ENCODE results near the gene SDHC.

SDHC gene, protein sequence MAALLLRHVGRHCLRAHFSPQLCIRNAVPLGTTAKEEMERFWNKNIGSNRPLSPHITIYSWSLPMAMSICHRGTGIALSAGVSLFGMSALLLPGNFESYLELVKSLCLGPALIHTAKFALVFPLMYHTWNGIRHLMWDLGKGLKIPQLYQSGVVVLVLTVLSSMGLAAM

DNA sequence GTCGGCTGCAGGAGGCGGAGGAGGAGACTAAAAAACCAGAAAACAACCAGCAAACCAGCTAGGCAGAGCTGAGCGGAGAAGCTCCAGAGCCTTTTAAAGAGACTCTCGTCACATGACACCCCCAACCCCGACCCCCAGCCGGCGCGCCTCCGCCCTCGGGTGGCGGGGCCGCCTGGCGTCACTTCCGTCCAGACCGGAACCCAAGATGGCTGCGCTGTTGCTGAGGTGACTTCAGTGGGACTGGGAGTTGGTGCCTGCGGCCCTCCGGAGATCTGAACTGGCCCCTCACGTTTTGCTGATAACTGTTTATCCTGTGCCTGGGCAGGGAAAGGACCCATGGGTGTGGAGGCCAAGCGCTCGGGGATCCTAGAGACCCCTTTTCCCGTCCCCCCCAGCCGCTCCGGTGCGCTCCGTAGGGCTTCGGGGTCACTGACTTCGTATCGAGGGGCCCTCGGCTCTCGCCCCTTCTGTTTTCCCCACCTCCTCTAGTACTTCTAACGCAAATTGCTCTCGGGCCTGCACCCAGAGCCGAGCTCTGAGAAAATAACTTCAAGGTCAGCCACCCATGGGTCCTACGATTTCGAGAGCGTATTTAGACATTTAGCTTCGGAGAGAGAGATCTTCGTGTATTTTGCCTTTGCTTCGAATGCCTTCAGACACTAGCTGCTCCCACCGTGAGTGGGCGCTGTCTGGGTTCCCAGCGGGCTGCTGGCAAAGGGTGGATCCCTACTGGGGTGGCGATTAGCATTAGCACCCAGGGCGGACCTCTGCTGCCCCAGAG is at the start of gene SDHC:
Gene SDHC (plus strand): TSS at position 181 of the 781 bp plus-strand sequence. CDS start 25 bp downstream, at position 206.
- DNase-seq: peak; percentile 70 to 78

DNA sequence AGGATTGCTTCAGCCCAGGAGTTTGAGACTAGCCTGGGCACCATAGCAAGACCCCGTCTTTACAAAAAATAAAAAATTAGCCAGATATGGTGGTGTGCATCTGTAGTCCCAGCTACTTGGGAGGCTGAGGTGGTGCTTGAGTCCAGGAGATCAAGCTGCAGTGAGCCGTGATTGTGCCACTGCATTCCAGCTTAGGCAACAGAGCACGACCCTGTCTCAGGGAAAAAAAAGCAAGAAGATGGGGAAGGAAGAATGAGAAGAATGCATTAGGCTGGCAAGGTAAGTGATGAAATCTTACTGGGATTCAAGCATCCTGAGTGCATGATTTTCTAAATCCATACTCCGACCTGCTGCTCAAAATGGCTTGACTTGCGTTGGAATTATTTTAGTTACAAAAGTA is 48.9 kb upstream of the SDHC start:
- no peak for DNase-seq

DNA sequence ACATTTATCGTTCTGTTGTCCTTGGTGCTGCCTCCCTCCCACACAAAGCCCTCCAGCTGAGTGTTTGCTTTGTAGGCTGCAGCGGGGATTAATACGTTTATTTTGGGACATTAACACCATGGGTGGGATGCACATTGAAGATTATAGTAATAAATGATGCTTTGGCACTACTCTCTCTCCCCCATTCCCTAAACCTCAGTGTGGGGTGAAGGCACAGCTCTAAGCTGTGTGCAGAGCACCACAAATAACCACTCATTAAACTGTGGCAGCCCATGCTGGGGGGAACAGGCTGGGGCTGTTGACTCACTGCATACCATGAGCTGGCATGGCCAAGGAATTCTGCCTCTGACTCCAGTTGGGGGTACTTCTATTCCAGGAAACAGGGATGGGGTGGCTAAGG is 48.0 kb upstream of the SDHC start:
- no peak for DNase-seq

DNA sequence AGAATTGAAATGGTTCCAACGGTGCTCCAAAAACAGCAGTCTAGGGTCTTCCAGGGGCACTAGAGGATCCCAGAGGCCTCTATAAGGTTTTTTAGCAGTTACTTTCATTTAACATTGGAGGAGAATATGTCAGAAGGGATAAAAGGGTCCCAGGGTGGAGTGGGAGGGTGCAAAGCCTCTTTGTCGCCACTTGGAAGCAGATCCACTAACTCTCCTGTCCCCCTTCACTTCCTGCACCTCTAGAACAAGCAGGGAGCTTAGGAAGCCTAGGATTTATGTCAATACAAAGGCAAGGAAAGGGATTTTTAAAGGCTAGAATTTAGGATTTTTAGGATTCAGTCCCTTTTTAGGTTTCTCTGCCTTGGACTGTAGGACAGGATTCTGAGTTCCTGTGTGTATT is 47.3 kb upstream of the SDHC start:
- DNase-seq: no peak

DNA sequence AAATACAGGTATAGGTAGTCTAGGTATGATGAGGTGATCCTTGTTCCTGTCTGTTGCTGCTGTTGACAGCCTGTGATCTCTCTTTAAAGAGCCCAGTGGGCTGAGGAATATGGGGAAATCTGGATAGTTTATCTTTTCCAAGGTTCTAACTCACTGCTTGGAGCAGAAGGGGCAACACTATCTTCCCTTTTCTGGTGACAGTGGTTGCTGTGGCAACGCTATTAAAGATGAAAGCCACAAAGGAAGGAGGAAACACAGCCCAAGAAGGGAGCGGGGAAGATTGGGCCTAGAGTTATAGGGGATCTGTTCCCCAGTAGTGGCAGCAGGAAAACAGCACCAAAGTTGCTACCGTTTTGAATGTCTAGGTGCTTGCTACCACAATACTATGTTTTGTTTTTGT is 46.9 kb upstream of the SDHC start:
- no peak for DNase-seq

DNA sequence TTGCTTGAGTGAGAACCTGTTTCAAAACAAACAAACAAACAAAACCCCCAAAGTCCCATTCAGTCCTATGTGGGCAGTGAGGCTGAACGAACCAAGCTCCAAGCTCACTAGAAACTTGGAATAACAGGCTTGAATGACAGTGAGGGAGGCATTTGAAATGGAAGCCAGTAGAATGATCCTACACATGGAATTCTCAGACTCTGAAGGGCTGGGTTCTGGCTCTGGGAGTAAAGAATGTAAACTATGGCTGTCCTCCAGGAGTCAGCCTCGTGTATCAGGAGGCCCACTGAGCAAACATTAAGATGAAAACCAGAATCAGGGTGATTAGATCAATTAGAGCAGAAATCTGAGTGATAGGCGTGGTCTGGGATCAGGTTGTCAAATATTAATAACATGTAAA is 40.8 kb upstream of the SDHC start:
- DNase-seq: no peak

DNA sequence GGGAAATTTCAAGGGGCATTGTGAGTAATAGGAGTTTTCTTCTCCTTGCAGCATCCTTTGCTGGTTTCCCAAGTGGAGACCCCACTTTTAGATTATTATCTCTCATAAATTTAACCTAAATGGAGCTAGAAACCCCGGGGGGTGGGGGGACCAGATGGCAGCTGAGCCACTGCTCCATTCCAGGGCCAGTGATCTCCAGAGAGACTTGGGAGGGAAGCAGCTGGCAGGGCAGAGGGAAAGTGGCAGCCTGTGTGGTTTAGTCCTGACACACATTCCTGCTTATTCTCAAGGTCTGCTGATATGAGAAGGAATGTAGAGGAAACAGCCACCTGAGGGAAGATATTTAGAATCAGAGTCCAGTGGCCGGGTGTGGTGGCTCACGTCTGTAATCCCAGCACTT is 39.3 kb upstream of the SDHC start:
- DNase-seq: no peak

DNA sequence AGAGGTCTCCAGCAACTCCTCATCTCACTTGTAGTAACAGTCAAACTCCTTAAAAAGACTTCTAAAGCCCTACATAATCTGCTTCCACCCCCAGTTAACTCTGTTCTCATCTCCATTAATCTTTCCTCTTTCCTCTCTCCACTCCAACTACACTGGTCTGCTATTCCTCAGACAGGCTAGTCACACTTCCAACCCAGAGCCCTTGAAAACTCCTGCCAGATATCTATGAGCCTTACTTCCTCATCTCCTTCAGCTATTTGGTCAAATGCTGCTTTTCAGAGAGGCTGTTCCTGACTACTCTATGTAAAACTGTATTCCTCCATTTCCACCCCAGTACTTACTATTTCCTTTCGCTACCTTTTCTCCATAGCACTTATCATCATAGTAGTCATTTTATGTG is 31.2 kb upstream of the SDHC start:
- no peak for DNase-seq

DNA sequence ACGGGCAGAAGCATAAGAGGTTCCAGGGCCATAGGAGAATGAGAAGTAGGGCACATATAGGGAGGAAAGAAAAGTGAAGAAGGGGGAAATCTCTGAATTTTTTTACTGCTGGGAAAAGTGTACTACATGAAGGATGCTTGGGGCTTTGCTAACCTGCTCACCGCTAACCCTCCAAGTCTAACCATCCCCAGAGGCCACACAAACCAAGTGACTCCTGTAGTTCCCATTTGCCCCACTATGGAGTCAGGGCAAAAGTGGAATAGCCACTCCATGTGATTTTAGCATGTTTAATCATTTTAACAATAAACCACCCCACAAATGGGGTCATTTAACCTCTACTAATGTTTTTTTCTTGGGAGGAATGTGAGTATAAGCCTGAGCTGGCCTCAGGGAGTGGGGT is 29.1 kb upstream of the SDHC start:
- DNase-seq: no peak

DNA sequence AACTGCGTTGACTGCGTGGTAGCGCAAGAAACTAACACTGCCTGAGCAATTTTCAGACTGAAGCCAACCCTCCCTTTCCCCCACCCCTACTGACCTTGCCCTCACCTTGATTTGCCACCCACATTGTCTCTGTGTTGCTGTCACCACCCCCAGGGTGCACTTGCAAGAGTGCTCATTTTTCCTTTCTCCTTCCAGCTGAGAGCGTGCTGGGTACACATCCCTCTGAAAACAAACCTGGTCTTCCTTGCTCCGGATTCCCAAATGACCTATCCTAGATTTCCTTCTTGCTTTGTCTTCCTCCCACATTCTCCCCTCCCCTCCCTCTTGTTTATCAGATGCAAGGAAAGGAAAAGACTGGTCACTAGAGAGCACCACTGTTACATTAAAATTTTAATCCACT is 28.7 kb upstream of the SDHC start:
- DNase-seq: no peak

DNA sequence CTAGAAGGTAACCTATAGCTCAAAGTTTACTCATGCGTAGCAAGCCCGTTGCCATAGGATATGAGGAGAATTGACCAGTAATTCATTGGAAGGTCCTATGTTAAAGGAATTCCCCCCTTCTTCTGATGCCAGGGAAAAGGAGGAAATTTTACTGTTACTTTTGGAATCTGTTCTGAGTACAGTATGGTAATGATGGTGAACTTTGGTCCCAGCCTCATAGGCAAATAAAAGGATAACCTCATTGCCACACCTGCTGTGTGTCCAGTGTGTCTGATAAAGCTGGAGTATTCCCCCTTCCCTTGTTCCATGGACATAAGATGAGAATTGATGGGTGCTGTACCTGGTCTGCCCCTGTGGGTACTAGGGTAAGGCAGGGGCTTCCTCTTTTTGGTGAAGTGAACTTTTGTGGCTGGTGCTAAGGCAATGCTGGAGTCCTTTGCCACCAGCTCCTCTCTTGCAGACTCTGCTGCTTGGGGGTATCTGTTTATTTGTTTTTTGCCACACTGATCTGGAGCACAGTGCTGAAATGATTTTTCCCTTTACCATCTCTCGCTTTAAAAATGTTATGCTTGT is 26.6 kb upstream of the SDHC start:
- no peak for DNase-seq

DNA sequence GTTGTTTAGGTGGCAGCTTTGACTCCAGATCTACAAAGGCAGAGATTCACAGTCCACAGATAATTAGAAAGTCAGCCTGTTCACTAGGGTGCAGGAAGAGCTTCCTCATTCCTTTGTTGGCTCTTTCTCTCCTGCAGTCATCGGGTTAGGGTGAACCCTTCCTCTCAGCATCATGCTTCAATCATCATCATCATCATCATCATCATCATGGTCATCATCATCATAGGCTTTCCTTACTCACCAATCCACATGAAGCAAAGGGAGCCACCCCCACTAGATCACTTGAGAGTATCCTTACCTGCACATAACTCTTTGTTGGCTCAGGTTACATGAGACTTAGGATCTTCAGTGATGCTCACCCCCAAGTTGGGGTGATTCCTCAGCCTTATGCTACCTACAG is 23.4 kb upstream of the SDHC start:
- DNase-seq: no peak

DNA sequence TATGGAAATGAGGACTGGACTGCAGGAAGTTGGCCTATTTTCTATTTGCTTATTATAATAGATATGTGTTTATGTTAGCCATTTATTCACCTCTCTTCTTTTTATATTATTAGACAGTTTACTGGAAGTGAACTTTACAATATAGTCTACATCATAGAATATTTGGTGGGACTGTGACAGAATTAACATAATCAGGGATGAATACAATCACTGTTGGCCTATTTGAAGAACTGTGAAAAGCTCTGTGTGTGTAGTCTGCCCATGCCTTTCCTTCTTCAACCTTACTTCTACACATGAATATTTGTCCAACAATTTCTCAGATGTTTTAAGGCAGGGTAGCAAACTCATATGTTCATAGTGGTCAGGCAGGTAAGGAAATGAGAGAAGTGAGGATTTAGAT is 16.8 kb upstream of the SDHC start:
- DNase-seq: no peak

DNA sequence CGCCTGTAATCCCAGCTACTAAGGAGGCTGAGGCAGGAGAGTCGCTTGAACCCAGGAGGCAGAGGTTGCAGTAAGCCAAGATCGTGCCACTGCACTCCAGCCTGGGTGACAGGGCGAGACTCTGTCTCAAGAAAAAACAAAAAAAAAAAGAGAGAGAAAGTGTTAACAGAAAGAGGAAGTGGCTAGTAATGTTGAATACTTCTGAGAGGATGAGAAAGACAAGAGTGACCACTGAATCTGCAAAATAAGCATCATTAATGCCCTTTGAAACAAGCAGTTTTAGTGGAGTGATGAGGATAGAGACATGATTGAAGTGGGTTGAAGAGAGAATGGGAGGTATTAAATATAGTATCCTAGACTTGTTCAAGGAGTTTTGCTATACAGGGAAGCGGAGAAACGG is 16.1 kb upstream of the SDHC start:
- DNase-seq: no peak

DNA sequence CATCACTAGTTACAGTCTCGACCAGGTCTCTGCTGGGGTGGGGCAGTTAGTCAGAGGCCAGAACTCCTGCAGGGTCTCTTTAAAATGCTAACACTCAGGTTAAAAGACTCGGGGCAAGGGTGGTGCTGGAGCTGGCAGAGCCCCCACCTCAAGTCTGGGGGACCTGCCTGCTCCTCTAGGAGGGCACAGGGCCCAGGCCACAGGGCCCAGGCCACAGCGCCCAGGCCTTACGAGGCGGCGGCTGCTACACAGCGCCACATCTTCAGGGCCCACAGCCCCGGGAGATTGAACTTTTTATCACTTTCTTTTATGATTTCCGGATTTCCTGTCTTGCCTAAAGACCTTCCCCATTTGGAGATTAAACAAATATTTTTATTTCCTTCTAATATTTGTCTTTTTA is 14.8 kb upstream of the SDHC start:
- no peak for DNase-seq

DNA sequence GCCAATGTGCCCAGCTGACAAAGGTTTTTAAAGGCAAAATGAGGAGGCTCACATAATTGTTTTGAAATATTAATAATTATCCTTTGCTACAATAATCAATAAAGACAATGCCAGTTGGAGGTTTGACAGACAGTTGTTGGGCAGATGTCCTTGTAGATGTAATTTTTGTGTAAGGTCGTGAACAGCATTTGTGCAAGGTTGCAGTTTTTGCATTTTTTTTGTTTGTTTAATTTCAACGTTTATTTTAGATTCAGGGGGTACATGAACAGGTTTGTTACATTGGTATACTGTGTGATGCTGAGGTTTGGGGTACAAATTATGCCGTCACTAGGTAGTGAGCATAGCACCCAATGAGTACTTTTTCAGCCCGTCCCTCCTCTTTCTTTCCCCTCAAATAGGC is 13.7 kb upstream of the SDHC start:
- no peak for DNase-seq

DNA sequence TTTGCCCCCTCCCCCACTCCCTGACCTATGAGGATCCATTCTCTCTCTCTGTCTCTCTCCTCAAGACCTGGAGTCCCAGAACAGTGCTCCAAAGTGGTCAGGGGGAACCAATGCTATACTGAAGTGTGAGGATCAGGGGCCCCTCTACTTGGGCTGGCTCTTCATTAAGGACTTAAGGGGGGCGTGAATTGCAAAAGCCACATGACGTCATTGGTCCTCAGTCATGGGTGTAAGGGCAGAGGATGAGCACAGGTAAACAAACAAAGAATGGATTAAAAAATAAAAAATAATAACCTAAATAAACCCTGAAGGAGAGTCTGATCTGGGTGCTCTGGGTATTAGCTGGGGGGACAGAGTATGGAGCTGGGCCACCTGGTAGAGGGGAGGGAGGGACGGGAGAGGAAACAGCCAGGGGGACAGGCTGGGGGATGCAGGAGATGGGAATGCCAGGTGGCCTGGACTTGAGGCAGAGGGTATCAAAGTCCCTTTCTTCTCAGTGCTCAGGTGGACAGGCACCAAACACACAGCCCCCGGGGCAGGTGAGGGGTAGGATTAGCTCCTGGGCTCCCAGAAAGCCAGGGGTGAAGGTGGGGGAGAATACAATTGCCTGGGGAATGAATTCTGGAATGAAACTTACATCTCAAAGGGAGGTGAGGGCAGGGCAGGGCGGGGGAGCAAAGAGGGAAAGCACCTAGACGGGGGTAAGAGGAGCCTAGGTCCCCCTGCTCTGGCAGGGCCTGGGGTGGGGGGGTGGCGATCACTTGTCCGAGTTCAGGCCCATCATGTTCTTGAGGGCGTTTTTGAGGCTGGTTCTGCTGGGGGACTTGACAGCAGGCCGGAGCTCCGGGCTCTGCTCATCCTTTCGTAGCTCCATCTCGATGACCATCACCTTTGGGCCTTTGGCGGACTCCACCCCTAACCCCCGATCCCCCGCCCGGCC is 9.0 kb upstream of the SDHC start:
- DNase-seq: no peak

DNA sequence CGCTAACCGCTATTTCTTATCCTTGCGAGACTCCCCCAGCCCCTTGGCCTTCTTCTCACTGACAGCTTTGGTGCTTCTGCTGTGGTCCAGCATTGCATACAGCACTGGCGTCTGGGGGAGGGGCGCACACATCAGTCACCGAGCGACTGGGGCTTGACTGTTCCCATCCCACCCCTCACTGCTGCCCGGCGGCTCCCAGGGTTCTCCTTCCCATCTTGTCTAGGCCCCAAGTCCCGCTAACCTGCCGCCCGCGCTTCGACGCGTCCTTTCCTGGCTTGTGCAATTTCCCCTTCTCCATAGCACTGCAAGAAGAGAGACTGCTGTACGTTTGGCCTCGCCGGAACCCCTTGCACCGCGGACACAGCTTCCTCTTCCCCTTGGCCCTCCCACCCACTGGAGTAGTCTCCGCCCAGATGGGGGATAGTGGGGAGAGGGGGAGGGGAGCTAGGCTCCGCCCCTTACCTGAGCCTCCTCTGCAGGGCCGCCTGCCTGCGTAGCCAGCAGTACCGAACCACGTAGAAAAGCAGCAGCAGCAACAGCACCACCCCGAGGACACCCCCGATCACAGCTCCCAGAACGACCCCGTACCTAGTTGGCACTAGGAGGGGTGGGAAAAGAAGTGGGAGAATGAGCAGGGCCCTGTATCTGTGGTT is 8.2 kb upstream of the SDHC start:
- no peak for DNase-seq

DNA sequence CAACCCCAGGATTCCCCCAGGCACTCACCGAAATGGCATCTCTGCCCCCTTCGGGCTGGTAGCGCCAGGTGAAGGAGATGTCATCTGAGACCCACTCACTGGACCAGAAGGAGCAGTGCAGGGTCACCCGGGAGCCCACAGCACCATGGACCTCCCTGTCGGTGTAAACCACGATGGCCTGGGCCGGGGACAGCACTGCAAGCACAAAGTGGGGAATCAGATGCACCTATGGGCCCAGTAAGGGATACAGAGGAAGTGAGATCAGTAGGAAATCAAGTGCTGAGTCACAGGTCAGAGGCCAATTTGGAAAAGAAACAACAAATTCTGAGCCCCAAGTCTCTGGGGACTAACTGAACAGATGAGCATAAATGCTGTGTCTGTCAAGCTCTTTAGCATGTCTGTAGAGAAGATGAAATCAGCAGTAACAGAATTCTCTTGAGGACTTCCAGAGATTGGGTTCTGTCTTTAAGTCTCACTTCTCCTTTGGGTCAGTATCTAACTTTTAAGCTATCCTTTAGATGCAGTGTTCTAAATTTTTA is 6.9 kb upstream of the SDHC start:
- DNase-seq: no peak

DNA sequence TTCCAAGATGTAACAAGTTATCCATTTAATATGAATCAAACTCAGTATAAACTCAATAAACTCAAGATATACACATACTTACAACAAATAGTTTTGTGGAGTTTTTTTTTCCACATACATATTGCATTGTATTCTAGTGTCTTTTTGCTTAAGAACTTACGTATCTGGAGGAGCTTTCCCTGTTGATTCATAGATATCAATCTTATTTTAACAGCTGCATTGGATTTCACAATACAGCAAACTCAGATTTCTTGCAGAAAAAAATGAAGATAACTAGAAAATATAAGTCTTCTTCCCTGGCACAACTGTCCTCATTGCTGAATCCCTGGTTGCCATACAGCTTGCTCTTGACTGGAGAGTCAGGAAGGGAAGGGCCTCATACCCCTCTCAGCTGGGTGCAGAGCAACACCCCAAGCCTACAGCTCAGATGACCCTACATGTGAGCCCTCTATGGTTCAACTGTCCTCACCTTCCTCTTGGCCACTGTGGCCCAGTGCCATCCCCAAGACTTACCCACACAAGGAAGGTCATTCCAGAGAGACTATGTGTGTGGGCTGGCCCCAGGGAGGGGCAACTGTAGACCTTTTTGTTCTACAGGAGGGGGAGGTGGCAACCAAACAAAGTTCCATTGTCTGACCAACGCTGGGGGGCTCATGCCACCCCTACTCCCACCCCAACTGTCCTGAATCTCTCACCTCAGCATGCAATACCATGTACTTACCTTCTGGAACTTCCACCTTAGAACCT is 6.1 kb upstream of the SDHC start:
- no peak for DNase-seq

DNA sequence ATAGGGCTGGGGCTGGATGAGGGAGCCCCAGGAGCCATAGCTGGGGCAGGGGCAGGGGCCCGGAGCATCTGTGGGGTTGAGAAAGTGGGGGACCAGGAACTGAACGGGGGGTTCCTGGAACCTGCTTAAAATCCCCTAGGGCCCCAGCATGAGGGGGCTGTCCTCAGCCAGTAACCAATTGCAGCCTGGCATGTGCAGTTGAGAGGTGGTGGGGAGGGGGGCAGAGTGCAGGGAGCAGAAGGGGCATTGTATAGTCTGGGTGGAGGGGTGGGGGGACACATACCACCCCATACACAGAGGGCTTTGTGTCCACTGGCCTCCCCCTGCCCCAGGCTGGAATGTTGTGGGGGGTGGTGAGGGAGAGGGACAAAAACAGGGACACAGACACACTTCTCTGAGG is 4.3 kb upstream of the SDHC start, which contains the start of gene MPZ:
Gene MPZ (minus strand): TSS at position 101 of the 400 bp plus-strand sequence. CDS start 63 bp downstream, at position 38.
- DNase-seq: no peak
